DMS 273 (cell line): ENCODE measurements around the gene GLUD1.
"Not testable (repeated sequence)": the region's sequence is repeated elsewhere in the genome, so short reads cannot be mapped to it uniquely, and the experiment has no call there.

Experiments
- DNase-seq: peaks from one replicate; lab custom pipeline; 2025; ENCODE audit not compliant: unreplicated experiment; lab: John Stamatoyannopoulos, UW

Gene GLUD1

GRCh38 chr10:87090779-87091178 lies 3.9 kb downstream of the GLUD1 start:
- DNase-seq = no peak

GRCh38 chr10:87089746-87090145 lies 4.9 kb downstream of the GLUD1 start:
- no peak for DNase-seq

- DNase-seq = no peak
These were observed 9.1 kb downstream of the GLUD1 start for GRCh38 chr10:87085537-87085936.

DNA sequence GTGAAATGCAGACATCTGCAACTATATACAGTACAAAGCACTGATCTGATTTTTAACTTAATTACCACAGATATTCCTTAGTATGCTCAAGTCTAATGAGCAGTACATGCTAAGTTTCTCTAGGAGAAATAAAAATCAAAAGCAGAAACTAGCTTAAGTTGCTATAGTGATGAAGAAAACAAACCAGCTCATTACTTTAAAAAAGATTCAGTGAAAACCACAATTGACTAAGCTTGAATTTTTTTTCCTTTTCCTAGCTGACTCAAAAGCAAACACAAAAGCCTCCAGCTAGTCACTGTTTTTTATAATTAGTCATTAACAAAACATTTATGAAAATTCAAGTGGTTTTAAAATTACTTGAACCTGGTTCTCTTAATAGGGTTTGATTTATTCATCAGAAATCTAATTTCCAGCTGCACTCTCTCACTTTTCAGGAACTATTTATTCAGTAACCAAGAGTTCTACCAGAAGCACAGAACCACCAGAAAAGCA lies 10.3 kb downstream of the GLUD1 start:
- not testable (repeated sequence) for DNase-seq

DNA sequence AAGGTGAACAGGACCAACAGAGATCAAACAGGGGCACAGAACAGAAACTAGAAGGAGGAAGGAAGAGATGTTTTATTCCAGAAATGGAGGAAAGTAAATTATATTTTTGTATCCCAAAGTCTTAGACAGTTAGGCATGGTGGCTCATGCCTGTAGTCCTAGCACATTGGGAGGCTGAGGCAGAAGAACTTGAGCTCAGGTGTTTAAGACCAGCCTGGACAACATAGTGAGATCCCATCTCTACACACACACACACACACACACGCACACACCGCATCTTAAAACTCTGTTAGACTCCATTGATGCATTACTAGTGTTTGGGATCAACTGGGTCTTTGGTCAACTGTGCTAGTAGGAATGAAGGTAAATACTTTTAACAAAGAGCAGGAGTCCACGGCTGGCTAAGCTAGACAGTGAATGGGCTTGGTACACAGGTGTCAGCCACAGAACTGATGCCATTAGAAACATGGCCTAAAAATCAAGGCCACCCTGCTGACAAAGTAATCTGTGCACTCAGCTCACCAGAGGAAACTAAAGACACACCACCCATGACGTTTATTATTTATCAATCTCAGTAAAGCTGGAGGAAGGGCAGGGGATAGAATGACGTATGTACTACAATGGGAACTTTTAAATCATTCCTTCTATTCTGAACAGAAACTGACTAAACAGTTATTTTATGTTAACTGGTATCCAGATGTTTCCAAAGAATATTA lies 10.9 kb downstream of the GLUD1 start:
- DNase-seq = not testable (repeated sequence)

DNA sequence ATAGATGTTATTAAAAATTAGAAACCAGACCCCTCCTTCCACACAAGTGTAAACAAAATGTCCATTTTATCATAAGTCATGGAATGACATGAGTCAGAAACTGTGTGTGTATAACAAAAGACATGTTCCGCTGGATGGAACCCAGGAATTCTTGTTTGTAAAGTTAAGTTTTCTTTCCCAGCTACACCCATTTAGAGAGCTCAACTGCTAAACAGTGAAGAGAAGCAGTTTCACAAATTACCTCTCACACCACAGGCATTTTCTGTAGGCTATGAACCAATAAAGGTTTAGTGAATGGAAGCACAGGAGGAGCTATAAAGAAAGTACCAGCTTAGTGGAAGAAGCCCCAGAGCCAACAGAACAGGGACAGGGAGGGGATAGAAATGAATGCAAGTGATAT lies 12.4 kb downstream of the GLUD1 start:
- not testable (repeated sequence) for DNase-seq

GRCh38 chr10:87081574-87081973 lies 13.1 kb downstream of the GLUD1 start:
- DNase-seq = not testable (repeated sequence)

DNA sequence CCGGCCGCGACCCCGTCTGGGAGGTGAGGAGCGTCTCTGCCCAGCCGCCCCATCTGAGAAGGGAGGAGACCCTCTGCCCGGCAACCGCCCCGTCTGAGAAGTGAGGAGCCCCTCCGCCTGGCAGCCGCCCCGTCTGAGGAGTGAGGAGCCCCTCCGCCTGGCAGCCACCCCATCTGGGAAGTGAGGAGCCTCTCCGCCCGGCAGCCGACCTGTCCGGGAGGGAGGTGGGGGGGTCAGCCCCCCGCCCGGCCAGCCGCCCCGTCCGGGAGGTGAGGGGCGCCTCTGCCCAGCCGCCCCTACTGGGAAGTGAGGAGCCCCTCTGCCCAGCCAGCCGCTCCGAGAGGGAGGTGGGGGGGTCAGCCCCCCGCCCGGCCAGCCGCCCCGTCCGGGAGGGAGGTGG lies 14.0 kb downstream of the GLUD1 start:
- DNase-seq = not testable (repeated sequence)

DNA sequence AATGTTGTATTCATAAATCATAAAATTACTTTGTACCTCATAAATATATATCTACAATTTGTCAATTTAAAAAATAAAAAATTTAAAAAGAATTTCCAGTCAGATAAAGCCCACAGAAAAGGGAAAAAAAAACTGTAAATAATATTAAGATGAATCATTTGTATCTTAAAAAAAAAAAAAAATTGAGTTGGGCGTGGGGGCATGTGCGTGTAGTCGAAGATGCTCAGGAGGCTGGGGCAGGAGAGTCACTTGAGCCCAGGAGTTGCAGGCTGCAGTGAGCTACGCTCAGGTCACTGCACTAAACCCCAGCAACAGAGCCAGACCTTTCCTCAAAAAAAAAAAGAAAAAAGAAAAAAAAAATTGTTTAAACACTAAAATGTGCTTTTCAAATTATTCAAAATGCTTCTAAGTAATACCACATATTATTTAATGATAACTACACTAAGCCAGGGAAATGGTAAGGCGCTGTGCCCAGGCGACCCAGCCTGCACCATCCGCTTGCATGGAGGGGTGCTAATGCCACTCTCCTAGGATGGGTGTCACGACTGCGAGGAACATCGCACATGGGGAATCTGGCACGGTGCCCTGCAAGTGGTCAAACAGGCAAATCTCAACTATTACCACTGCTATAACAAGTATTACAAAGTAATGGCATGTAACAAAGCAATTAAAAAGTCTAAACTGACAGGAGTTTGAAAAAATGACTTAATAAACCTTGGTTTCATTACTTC lies 15.4 kb downstream of the GLUD1 start:
- DNase-seq = no peak

GRCh38 chr10:87076421-87076820 lies 18.2 kb downstream of the GLUD1 start:
- not testable (repeated sequence) for DNase-seq

GRCh38 chr10:87072449-87072848 lies 22.2 kb downstream of the GLUD1 start:
- DNase-seq = no peak

- DNase-seq = no peak
These were observed 26.4 kb downstream of the GLUD1 start for GRCh38 chr10:87068281-87068680.

DNA sequence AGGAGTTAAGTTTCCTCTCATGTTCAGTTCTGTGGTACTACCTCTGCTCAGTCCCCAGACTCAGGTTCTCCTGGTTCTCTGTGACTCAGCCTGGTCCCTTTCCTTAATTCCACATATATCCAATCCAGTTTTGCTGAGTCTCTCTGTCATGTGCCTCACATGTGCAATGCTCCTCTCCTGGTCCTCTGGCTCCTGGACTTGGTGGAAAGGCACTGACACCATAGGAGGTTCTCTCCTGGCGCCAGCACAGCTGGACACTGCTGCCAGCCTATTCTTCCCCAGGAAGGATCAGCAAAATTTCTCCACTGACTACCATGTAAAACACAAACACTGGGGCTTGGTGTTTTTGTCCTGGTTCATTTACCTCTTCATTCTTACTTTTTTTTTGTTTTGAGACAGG lies 27.8 kb downstream of the GLUD1 start:
- DNase-seq = no peak

DNA sequence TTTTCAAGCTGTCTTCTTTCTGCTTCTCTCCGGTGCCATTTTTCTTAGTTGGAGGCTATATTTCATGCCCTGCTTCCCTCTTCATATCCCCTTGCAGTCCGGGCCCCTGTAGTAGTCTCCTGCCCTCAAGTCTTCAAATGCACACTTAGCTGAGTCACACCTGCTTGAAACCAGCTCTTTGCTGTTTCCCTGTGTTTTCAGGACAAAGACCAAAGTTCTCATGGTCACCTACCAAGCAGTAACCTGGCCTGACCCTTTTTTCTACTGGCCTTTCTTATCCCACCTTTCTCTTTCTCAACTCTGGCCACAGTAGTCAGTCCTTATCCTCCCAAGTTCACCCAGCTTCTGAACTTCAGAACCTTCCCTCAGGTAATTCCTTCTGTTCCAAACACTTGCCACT lies 28.5 kb downstream of the GLUD1 start:
- no peak for DNase-seq

DNA sequence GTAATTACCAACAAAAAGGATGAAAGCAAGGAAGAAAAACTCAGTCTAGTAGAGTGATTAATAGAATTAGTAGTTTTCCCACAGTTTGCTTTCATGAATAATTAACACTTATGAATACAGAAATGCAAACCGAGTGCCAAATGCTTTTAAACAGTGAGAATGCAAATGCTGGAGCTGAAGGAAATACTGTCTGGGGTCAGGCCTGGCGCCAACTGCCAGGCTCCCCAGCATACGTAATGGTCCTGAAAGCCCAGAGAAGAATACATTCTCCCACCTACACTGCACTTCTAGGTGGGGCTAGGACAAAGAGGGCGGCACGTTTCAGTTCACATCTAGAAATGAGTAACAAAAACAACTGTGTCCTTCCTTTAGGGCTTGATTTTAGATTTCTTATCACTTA lies 30.0 kb downstream of the GLUD1 start:
- no peak for DNase-seq

DNA sequence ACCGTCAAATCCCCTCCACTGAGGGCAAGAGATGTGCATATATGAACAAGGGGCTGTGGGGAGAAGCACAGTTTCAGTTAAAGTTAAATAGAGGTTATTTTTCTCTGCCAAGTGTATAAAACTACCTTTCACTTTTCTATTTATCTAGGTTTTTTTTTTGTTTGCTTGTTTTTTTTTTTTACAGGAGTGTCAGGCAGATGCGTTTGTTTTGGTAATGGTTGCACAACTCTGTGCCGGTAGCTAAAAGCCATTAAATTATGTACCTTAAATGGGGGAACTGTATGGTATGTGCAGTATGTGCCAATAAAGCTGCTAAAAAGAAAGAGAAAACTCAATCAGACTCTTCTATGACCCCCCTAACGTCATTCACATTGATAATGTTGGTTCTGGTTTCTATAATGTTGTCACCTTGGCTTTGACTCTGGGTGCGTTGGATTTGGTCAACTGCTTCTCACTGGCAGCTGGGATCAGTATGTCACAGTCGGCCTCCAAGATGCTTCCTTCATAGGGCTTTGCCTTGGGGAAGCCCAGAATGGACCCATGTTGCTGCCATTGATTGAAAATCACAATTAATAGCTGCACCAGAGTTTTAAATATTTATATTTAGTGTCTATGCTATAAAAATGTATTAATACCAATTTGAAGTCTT lies 34.2 kb downstream of the GLUD1 start:
- DNase-seq = no peak

DNA sequence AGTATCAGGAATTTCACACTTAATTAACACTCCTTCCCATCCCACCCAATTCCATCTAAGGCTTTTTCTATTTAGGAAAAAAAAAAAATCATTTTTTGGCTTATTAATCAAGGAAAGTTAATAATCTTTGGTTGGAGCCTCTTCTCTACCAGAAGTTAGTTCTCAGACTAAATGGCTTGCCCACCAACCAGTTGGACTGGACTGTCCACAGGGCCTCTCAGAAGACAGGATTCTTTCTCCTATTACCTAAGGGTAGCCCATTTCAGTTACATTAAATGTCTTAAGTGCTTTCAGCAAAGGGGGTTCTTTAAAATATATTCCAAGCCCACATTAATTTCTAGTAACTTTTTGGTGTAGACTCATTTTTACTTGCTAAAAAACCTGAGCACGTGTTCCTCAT lies 35.2 kb downstream of the GLUD1 start:
- DNase-seq = no peak

- no peak for DNase-seq
These were observed 36.5 kb downstream of the GLUD1 start for GRCh38 chr10:87058171-87058570.

DNA sequence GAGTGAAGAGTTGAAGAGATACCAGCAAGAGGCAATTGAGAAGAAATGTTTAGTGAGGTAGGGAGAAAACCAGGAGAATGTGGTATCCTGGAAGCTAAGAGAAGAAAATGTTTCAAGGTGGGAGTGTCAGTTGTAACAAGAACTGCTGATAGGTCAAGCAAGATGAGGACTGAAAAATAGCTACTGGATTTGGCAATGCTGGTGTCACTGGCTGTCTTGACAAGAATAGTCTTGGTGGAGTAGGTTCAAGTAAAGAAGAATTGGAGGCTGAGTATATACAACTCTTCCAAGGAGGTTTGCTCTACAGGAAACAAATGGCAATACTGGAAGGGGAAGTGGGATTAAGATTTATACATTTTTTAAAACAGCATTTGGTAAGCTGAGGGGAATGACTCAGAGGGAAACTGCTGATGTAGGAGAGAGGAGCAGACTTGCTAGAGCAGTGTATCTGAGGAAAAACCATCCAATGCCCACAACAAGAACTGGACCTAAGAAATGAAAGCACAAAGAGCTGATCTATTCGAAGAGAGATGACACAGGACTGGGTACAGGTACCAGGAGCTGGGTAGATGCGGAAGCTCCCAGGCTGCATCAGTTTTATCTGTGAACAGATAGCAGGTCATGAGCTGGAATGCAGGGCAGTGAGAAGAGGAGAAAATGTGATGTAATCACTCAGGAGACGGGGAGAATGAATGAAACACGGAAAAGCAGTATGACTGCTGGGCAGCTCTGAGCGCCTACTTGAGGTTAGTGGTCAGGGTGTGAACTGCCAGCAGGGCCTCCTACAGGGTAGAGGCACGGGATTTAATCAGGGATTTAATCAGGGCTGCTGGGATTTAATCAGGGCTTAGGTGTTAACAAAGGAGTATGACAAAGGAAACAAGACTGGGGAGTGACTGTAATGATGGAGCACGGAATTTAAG lies 40.0 kb downstream of the GLUD1 start:
- no peak for DNase-seq

DNA sequence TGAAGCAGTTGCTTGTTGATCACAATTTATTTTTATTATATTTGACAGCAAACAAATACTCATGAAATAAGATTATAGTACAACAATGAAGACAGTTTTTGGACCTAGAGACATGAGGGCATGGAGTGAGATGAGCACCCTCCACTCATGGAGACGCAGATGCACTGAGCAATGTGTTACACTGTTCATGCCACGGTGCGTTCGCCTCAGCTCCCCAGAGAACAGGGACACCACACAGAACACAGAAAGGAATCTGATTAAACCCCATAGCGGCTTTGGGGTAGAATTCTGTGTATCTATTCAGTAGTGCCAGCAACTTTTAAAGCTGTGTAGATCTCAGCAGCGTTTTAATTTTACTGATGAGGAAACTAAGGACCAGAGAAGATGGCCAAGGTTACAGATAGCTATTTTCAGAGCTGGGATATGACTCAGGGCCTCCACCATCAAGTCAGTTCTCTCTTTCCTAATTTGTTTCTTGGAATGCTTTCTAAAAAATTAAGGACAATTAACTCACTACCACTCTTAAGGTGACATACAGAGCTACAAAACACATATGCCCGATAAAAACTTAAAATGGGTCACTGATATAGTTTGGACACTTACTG lies 41.0 kb downstream of the GLUD1 start:
- DNase-seq = no peak
